SK-MEL-5 (cell line): ENCODE data around the gene POLR2J2. TPM values are rescaled to one million over a fixed set of nuclear protein-coding genes. Genes with fewer than 3 reads are reported as not detected.
A peak's percentile ranks its signal among the peaks of the same experiment; 100 is the strongest.
"Not testable (repeated sequence)": the region's sequence is repeated elsewhere in the genome, so short reads cannot be mapped to it uniquely, and the experiment has no call there.

Experiments
- DNase-seq: peaks from one replicate; pipeline ENCODE4 v3.0.0-alpha.2; 2016; ENCODE audit warnings: low read depth, low spot score
- in situ Hi-C: cut with HindIII; loops from 2 replicates; pipeline ENCODE4 v1.10.0; 2016; ENCODE audit warnings: low sequenced_read_pairs, high pct_unique_total_duplicates, low pct_unique_long_range_greater_than_20kb
- small RNA-seq, 2 experiments: library from RNA; depleted of rRNA; stranded (forward); fragments of <200 nt; gene quantifications; one replicate each; pipeline ENCODE3, GENCODE V24; 2014
- total RNA-seq: library from RNA; depleted of rRNA; stranded (reverse); fragments of >200 nt; shearing (Covaris generic); gene quantifications from 2 replicates; pipeline ENCODE4 v1.2.3, GENCODE V29; 2014; rRNA removed

Gene POLR2J2
- total RNA-seq, 1 experiment from 2014 or later = 2.5 TPM

DNA sequence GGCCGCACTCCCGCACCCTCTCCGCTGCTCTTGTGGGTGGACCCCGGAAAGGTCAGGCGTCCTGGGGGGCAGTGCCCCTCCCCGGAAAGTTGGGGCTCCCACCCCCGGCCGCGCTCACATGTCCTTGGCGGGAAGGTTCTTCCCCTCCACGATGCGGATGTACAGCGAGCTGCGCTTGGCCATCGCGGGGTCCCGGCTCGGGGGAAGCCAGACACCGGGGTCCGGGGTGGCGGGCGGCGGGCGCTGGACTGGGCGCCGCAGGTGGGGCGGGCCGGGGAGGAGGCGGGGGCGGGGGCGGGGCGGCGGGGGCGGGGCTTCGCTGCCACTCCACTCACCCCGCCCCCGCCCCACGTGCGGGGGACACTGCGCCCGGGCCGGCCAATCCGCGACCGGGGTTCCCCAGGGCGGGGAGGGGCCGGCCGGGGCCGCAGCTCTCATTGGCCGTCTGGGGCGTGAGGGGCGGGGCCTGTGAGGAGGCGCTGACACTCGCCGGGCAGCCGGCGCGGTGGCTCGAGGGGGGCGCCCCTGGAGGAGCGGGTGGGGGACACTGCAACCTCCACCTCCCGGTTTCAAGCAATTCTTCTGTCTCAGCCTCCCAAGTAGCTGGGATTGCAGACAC is 54.8 kb downstream of the POLR2J2 start, which contains the start of gene RASA4:
TSS of gene RASA4 (minus strand) at position 250 of the 619 bp plus-strand sequence. CDS start at position 183, 67 bp downstream.
- peak; percentile 0 for DNase-seq
- in situ Hi-C loops = not testable (repeated sequence)

Small RNA genes lying within 50 kb of the gene (small RNA-seq; reads per million reads assigned to genes)
- gene AC105052.3 (0 reads per million in 2 experiments), gene UPK3BL1 (0 reads per million in 2 experiments)

Other genes with a start within 250 kb of the POLR2J2 start
- 21.4 and 22.3 TPM in 2 replicates for gene ORAI2, start 238.1 kb downstream of the POLR2J2 start, total RNA-seq
- 17.9 and 19.5 TPM in 2 replicates for gene ALKBH4, start 206.8 kb downstream of the POLR2J2 start, total RNA-seq
- gene LRWD1, start 206.7 kb downstream of the POLR2J2 start, total RNA-seq = 33.3 and 37.2 TPM in 2 replicates
- gene POLR2J, start 192.7 kb downstream of the POLR2J2 start, total RNA-seq = 81.3 and 105 TPM in 2 replicates
- gene RASA4B, start 153.9 kb downstream of the POLR2J2 start, total RNA-seq = 1.1 and 2.7 TPM in 2 replicates
- gene UPK3BL2, start 128.0 kb downstream of the POLR2J2 start, total RNA-seq = 1.8 and 2.3 TPM in 2 replicates
- gene SPDYE2, start 120.4 kb downstream of the POLR2J2 start, total RNA-seq = not detected in 2 replicates
- gene POLR2J3, start 99.1 kb downstream of the POLR2J2 start, total RNA-seq = 15.2 and 16.2 TPM in 2 replicates
- 0.61 and 1.2 TPM in 2 replicates for gene RASA4, start 54.9 kb downstream of the POLR2J2 start, total RNA-seq
- gene UPK3BL1, start 28.9 kb downstream of the POLR2J2 start, total RNA-seq = 5.6 and 7.8 TPM in 2 replicates
- not detected in 2 replicates for gene SPDYE2B, start 21.3 kb downstream of the POLR2J2 start, total RNA-seq
- 12.3 and 12.5 TPM in 2 replicates for gene FAM185A, start 77.3 kb upstream of the POLR2J2 start, total RNA-seq
- 0.37 TPM in 1 of 2 replicates, not detected in the other for gene LRRC17, start 241.3 kb upstream of the POLR2J2 start, total RNA-seq